Liver (tissue), 9 donors: ENCODE data around the gene AHNAK2. TPM values are rescaled to one million over a fixed set of nuclear protein-coding genes. Genes with fewer than 3 reads are reported as not detected.

Experiments used
- DNase-seq: peaks from one replicate; pipeline ENCODE4 v3.0.0-alpha.2; 2017; ENCODE audit warnings: low spot score
- H3K27ac ChIP-seq, 2 donors: one replicate each; pipeline ENCODE4 v1.7.0; 2013; ENCODE audit warnings: inconsistent platforms in 2 of 2, low read length in 2 of 2, control low read depth in 1 of 2, low read depth in 1 of 2, mild to moderate bottlenecking in 1 of 2
- H3K27me3 ChIP-seq, 4 donors: one replicate each; pipeline versions ENCODE4 v1.6.1 to v1.7.0; 2013; ENCODE audit warnings: low read length in 3 of 4, inconsistent platforms in 1 of 4, mild to moderate bottlenecking in 1 of 4, moderate library complexity in 1 of 4; ENCODE audit not compliant: control insufficient read depth in 4 of 4, insufficient read depth in 4 of 4
- H3K36me3 ChIP-seq, 4 donors: one replicate each; pipeline versions ENCODE4 v1.6.1 to v1.7.0; 2013; ENCODE audit warnings: low read length in 3 of 4, mild to moderate bottlenecking in 3 of 4, low read depth in 1 of 4, moderate library complexity in 1 of 4; ENCODE audit not compliant: control insufficient read depth in 4 of 4, insufficient read depth in 3 of 4
- H3K4me1 ChIP-seq, 4 donors: one replicate each; pipeline versions ENCODE4 v1.6.1 to v1.7.0; 2013; ENCODE audit warnings: low read length in 3 of 4, mild to moderate bottlenecking in 3 of 4, moderate library complexity in 1 of 4; ENCODE audit not compliant: control insufficient read depth in 4 of 4, insufficient read depth in 4 of 4
- H3K4me3 ChIP-seq, 3 donors: one replicate each; pipeline versions ENCODE4 v1.6.1 to v1.7.0; 2013; ENCODE audit warnings: low read length in 3 of 3, control low read depth in 1 of 3, low read depth in 1 of 3, mild to moderate bottlenecking in 1 of 3
- H3K9ac ChIP-seq, 2 donors: one replicate each; pipeline ENCODE4 v1.7.0; 2013; ENCODE audit warnings: low read length in 2 of 2, mild to moderate bottlenecking in 2 of 2, moderate library complexity in 2 of 2, control low read depth in 1 of 2, low read depth in 1 of 2
- H3K9me3 ChIP-seq, 4 donors: one replicate each; pipeline versions ENCODE4 v1.6.1 to v1.7.0; 2013; ENCODE audit warnings: low read length in 3 of 4; ENCODE audit not compliant: control insufficient read depth in 4 of 4
- EGR1 ChIP-seq, 2 donors: IDR thresholded peaks; 2 replicates each; pipeline ENCODE4 v1.6.1; 2016 to 2018; ENCODE audit warnings: antibody characterized with exemption in 2 of 2, low read depth in 2 of 2
- FOXA1 ChIP-seq: IDR thresholded peaks from 2 replicates; pipeline ENCODE4 v1.6.1; 2016; ENCODE audit warnings: antibody characterized with exemption
- FOXA2 ChIP-seq: IDR thresholded peaks from 2 replicates; pipeline ENCODE4 v1.6.1; 2016; ENCODE audit warnings: antibody characterized with exemption
- GABPA ChIP-seq, 2 donors: IDR thresholded peaks in 1 of 2; conservative IDR thresholded peaks in 1 of 2; 2 replicates each; pipeline ENCODE4 v1.6.1; 2016; ENCODE audit warnings: antibody characterized with exemption in 2 of 2, mild to moderate bottlenecking in 1 of 2, moderate library complexity in 1 of 2
- HNF4A ChIP-seq, 2 donors: conservative IDR thresholded peaks; 2 replicates each; pipeline ENCODE4 v1.6.1; 2016; ENCODE audit warnings: antibody characterized with exemption in 2 of 2, mild to moderate bottlenecking in 2 of 2
- HNF4G ChIP-seq: IDR thresholded peaks from 2 replicates; pipeline ENCODE4 v1.6.1; 2016; ENCODE audit warnings: antibody characterized with exemption
- JUND ChIP-seq, 2 donors: IDR thresholded peaks; 2 replicates each; pipeline ENCODE4 v1.6.1; 2016; ENCODE audit warnings: antibody characterized with exemption in 2 of 2
- RXRA ChIP-seq, 2 donors: IDR thresholded peaks; 2 replicates each; pipeline ENCODE4 v1.6.1; 2017 to 2018; ENCODE audit warnings: antibody characterized with exemption in 2 of 2, mild to moderate bottlenecking in 1 of 2
- SP1 ChIP-seq: IDR thresholded peaks from 2 replicates; pipeline ENCODE4 v1.6.1; 2018; ENCODE audit warnings: antibody characterized with exemption, mild to moderate bottlenecking
- TAF1 ChIP-seq: conservative IDR thresholded peaks from 2 replicates; pipeline ENCODE4 v1.6.1; 2016; ENCODE audit warnings: antibody characterized with exemption, mild to moderate bottlenecking
- YY1 ChIP-seq: IDR thresholded peaks from 2 replicates; pipeline ENCODE4 v1.6.1; 2016; ENCODE audit warnings: antibody characterized with exemption, mild to moderate bottlenecking
- WGBS: extraction: QIAGEN DNeasy Blood & Tissue Kit; methylation state at CpG from one replicate; pipeline ENCODE4 v1.1.7; 2013; 5-methylcytosine and 5-hydroxymethylcytosine counted together
- polyA plus RNA-seq, 2 donors: library from polyadenylated mRNA; stranded (reverse) in 1 of 2; unstranded in 1 of 2; fragments of 200-250 nt in 1 of 2; fragments of >200 nt in 1 of 2; fragmentation: Nextera tagmentation in 1 of 2; extraction: Ambion mirVana in 1 of 2; gene quantifications; one replicate each; pipeline versions ENCODE4 v1.2.1 to v1.2.3, GENCODE V29; 2013 to 2015
- total RNA-seq, 2 donors: library from RNA; depleted of rRNA; stranded (reverse); fragments of >200 nt; gene quantifications; one replicate each; pipeline ENCODE4 v1.2.3, GENCODE V29; 2014
- TF ChIP-seq, protein P1 (sequence below): fragments of 150-350 bp; IDR thresholded peaks from 2 replicates; pipeline ENCODE4 v1.5.1; 2017; ENCODE audit warnings: improper control_type of control experiment, low read depth, low read length; ENCODE audit not compliant: missing input control
- TF ChIP-seq, protein P2 (sequence below): IDR thresholded peaks from 2 replicates; pipeline ENCODE4 v1.6.1; 2016; ENCODE audit warnings: antibody characterized with exemption
- TF ChIP-seq, protein P3 (sequence below): IDR thresholded peaks from 2 replicates; pipeline ENCODE4 v1.6.1; 2016; ENCODE audit warnings: antibody characterized with exemption
- TF ChIP-seq, protein P4 (sequence below): IDR thresholded peaks from 2 replicates; pipeline ENCODE4 v1.6.1; 2016; ENCODE audit warnings: antibody characterized with exemption
- TF ChIP-seq, protein P5 (sequence below): IDR thresholded peaks from 2 replicates; pipeline ENCODE4 v1.6.1; 2016; ENCODE audit warnings: antibody characterized with exemption, mild to moderate bottlenecking
- donor health status: healthy.
- donor health status: healthy.
- donor health status: healthy.
- donor health status: healthy.
- donor health status: healthy.

Gene AHNAK2
- total and polyA plus RNA-seq, 4 donors, result 0.05 to 2.6 (median 1.2) TPM

DNA sequence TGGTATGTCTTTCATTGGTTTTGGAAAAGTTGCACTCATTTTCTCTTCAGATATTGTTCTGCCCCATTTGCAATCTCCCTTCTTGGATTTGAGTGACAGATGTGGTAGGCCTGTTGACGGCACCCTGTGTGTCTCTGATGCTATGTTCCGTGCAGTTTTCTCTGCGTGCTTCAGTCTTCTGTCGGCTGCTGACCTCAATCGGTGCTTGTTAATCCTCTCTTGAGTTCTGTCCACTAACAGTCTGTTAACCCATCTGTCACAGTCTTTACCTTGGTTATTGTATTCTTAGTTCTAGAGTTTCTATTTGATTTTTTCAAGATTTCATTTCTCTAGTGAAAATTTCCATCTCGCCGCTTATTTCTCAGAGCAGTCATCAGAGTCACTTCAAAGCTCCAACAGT, 74.2 kb downstream of the AHNAK2 start:
- Histone ChIP-seq H3K27me3 (peaks cover 0 to 3% (median 0%) of the 10 kb centered on the region in 4 donors), H3K4me3 (no peak overlapping the region), H3K9me3 (no peaks in the 10 kb centered on the region), H3K36me3 (no peaks in the 10 kb centered on the region), H3K4me1 (no peaks in the 10 kb centered on the region), H3K9ac (no peak overlapping the region), H3K27ac (no peak overlapping the region)
- no peak for DNase-seq
- WGBS, result 91% methylated on average over 7 of the region's 7 CpGs
- TF ChIP-seq HNF4A (conservative IDR thresholded peaks at IDR 0.05), result no peak
- TF ChIP-seq TAF1, result no peak
- no peak for TF ChIP-seq EGR1 (IDR thresholded peaks at IDR 0.05; ENCODE audit: low read depth in 2 of 2)
- TF ChIP-seq FOXA1, result no peak
- no peak for TF ChIP-seq GABPA (IDR thresholded peaks at IDR 0.05 in 1 of 2, conservative IDR thresholded peaks at IDR 0.05 in 1 of 2)
- TF ChIP-seq, protein P1, sequence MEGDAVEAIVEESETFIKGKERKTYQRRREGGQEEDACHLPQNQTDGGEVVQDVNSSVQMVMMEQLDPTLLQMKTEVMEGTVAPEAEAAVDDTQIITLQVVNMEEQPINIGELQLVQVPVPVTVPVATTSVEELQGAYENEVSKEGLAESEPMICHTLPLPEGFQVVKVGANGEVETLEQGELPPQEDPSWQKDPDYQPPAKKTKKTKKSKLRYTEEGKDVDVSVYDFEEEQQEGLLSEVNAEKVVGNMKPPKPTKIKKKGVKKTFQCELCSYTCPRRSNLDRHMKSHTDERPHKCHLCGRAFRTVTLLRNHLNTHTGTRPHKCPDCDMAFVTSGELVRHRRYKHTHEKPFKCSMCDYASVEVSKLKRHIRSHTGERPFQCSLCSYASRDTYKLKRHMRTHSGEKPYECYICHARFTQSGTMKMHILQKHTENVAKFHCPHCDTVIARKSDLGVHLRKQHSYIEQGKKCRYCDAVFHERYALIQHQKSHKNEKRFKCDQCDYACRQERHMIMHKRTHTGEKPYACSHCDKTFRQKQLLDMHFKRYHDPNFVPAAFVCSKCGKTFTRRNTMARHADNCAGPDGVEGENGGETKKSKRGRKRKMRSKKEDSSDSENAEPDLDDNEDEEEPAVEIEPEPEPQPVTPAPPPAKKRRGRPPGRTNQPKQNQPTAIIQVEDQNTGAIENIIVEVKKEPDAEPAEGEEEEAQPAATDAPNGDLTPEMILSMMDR, result no peak
- TF ChIP-seq, protein P2, sequence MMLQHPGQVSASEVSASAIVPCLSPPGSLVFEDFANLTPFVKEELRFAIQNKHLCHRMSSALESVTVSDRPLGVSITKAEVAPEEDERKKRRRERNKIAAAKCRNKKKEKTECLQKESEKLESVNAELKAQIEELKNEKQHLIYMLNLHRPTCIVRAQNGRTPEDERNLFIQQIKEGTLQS, result no peak
- TF ChIP-seq JUND (IDR thresholded peaks at IDR 0.05), result no peak
- TF ChIP-seq, protein P3, sequence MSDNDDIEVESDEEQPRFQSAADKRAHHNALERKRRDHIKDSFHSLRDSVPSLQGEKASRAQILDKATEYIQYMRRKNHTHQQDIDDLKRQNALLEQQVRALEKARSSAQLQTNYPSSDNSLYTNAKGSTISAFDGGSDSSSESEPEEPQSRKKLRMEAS, result no peak
- TF ChIP-seq, protein P4, sequence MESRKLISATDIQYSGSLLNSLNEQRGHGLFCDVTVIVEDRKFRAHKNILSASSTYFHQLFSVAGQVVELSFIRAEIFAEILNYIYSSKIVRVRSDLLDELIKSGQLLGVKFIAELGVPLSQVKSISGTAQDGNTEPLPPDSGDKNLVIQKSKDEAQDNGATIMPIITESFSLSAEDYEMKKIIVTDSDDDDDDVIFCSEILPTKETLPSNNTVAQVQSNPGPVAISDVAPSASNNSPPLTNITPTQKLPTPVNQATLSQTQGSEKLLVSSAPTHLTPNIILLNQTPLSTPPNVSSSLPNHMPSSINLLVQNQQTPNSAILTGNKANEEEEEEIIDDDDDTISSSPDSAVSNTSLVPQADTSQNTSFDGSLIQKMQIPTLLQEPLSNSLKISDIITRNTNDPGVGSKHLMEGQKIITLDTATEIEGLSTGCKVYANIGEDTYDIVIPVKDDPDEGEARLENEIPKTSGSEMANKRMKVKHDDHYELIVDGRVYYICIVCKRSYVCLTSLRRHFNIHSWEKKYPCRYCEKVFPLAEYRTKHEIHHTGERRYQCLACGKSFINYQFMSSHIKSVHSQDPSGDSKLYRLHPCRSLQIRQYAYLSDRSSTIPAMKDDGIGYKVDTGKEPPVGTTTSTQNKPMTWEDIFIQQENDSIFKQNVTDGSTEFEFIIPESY, result no peak
- TF ChIP-seq RXRA (IDR thresholded peaks at IDR 0.05), result no peak
- no peak for TF ChIP-seq SP1
- TF ChIP-seq, protein P5, sequence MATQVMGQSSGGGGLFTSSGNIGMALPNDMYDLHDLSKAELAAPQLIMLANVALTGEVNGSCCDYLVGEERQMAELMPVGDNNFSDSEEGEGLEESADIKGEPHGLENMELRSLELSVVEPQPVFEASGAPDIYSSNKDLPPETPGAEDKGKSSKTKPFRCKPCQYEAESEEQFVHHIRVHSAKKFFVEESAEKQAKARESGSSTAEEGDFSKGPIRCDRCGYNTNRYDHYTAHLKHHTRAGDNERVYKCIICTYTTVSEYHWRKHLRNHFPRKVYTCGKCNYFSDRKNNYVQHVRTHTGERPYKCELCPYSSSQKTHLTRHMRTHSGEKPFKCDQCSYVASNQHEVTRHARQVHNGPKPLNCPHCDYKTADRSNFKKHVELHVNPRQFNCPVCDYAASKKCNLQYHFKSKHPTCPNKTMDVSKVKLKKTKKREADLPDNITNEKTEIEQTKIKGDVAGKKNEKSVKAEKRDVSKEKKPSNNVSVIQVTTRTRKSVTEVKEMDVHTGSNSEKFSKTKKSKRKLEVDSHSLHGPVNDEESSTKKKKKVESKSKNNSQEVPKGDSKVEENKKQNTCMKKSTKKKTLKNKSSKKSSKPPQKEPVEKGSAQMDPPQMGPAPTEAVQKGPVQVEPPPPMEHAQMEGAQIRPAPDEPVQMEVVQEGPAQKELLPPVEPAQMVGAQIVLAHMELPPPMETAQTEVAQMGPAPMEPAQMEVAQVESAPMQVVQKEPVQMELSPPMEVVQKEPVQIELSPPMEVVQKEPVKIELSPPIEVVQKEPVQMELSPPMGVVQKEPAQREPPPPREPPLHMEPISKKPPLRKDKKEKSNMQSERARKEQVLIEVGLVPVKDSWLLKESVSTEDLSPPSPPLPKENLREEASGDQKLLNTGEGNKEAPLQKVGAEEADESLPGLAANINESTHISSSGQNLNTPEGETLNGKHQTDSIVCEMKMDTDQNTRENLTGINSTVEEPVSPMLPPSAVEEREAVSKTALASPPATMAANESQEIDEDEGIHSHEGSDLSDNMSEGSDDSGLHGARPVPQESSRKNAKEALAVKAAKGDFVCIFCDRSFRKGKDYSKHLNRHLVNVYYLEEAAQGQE, result no peak
- no peak for TF ChIP-seq HNF4G
- no peak for TF ChIP-seq FOXA2
- TF ChIP-seq YY1, result no peak
